OCI-LY3 (cell line): Measurements from ENCODE around the gene NT5DC3.

Source experiments
- CTCF ChIP-seq: fragments of 200-600, 300-600 bp; sonication (generic); IDR thresholded peaks from 2 replicates; pipeline ENCODE4 v1.5.1; 2014; ENCODE audit warnings: antibody characterized with exemption, low read length, low read depth
- EZH2phosphoT487 ChIP-seq: fragments of 200-600 bp; shearing (Covaris generic); IDR thresholded peaks from 2 replicates; pipeline ENCODE4 v1.6.1; 2018; ENCODE audit warnings: antibody characterized with exemption, mixed run types, low read depth

- TF ChIP-seq EZH2phosphoT487 (no peak), CTCF (no peak)
Measured at GRCh38 chr12:103830730-103831320, 10.2 kb downstream of the NT5DC3 start.
